ENCODE data around the gene ADORA1.

Gene ADORA1

DNA sequence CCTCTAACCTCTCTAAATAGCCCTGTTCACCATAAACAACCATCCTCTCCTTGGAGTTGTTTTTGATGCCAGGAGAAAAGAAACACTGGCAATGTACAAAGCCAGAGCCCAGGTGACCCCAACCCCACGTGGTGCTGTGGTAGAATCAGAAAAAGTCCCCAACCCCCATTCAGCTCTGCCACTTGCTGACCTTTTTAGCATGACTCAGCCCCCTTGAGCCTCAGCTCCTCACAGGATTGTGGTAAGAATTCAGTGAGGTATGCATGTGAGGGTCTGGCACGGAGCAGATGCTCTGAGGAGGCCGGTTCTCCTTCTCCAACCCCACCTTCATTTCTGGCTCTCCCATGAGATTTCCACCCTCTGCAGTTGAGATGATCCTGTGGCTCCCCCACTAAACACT, 70.1 kb downstream of the ADORA1 start:
- DNase-seq = no peak
- in situ Hi-C loops (cut with MboI; ENCODE audit: low pct_unique_long_range_greater_than_20kb, low sequenced_read_pairs) = no loop called here

DNA sequence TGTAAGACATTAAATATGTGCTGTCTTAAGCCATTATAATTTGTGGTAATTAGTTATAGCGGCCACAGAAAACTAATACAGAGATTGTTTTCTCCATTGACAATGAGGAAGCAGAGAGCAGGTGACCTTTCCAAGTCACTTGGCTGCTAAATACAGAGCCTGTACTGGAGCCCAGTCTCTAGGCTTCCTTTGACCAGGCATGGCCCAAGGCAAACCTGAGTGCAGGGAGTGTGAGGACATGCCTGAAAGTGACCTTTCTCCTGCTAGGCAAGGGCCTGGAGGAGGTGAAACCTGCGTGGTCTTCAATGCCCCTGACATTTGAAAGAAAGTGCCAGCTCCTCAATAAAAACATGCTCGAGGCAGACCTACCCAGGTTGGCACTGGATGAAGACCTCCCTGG, 71.5 kb downstream of the ADORA1 start:
- in situ Hi-C loops (cut with MboI; ENCODE audit: low pct_unique_long_range_greater_than_20kb, low sequenced_read_pairs) = no loop called here
- DNase-seq = no peak

DNA sequence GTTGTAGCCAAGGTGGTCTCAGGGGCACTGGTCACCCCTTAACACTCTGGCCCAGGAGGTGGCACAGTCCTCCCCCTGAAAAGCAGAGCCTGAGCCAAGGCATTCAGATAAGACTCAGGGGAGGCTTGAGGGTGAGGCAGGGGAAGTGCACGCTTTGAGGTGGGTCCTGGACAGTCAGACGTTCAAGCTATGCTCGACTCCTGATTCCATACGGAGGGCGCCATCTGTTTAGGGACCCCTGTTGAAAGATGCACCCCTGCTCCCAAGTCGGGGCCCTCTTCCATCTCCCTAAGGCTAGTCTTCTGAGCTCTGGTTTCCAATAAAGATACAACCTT, 71.9 kb downstream of the ADORA1 start:
- in situ Hi-C loops (cut with MboI; ENCODE audit: low pct_unique_long_range_greater_than_20kb, low sequenced_read_pairs) = no loop called here

DNA sequence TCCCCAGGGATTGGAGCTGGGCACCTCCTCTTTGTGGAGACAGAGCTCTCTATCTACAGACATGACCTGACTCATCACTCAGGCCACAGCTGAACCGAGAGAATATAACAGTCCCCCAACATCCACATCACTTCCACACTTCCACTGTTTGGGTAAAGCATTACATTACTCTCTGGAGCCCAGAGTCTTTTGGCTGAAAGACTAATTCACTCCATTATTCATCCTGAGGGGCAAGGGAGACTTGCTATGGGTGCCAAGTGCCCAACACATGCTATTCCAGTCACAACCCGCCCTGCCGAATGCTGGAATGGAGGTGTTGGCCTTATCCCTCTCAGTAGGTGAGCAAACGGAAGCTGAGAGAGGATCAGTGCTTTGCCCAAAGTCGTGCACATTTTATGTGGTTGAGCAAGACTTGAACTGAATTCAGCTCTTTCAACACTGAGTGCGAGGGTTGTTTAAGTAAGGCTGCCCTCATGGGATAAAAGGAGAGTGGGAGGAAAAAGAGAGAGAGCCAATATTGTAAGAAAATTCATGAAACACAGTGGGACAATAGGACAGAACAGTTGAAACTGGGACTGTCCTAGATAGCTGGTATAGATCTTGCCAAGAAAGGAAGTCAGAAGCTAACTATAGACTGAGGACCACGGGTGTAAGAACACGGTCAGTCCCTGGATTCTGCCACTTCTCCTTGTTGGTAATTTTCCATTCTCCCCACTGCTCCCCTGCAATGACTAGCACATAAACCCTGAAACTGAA, 72.5 kb downstream of the ADORA1 start:
- DNase-seq = no peak
- in situ Hi-C loops (cut with MboI; ENCODE audit: low pct_unique_long_range_greater_than_20kb, low sequenced_read_pairs) = no loop called here

More for the DNA sequence above, 71.9 kb downstream of the ADORA1 start:
- no peak for DNase-seq

DNA sequence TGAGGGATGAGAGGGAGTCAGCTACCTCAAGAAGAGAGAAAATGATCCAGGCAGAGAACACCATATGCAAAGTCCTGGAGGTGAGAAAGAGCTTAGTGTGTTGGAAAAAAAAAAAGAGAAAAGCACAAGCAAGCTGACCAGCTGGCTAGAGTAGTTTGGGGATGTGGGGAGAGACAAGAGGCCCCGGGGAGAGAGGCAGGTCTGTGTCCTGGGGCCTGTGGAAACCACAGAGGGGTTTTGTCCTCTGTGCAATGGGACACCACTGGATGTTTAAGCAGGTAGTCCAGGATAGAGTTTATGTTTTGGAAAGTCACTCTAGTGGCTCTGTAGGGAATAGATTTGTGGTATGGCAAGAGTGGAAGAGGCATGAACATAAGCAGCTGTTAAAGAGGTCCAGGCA, 73.4 kb downstream of the ADORA1 start:
- in situ Hi-C loops (cut with MboI; ENCODE audit: low pct_unique_long_range_greater_than_20kb, low sequenced_read_pairs) = no loop called here
- no peak for DNase-seq

DNA sequence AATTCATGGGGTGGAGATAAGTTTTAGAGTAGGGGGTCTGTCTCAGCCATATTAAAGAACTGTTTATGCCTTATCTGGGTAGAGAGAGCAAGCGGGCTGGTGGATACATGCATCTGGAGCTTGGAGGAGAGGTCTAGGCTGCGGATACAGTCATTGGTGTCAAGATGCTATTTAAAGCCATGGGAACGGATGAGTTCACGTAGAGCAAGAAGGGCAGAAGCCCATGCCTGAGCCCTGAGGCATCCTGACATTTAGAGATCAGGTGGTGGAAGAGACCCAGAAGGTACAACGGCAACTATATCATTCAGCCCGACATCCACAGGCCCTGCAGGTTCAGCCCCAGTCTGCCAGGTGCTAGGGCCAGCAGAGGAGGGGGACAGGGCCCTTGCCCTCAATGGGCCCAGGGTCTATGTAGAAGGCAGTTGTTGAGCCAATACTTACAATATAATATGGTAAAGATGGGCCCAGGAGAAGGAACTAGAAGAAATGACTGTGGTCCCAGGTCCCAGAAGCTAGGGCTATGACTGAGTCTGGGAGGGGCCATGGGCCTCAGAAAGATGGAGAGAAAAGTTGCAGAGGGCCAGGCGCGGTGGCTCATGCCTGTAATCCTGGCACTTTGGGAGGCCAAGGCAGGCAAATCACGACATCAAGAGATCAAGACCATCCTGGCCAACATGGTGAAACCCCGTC, 74.1 kb downstream of the ADORA1 start:
- in situ Hi-C loops (cut with MboI; ENCODE audit: low pct_unique_long_range_greater_than_20kb, low sequenced_read_pairs) = no loop called here
- no peak for DNase-seq

DNA sequence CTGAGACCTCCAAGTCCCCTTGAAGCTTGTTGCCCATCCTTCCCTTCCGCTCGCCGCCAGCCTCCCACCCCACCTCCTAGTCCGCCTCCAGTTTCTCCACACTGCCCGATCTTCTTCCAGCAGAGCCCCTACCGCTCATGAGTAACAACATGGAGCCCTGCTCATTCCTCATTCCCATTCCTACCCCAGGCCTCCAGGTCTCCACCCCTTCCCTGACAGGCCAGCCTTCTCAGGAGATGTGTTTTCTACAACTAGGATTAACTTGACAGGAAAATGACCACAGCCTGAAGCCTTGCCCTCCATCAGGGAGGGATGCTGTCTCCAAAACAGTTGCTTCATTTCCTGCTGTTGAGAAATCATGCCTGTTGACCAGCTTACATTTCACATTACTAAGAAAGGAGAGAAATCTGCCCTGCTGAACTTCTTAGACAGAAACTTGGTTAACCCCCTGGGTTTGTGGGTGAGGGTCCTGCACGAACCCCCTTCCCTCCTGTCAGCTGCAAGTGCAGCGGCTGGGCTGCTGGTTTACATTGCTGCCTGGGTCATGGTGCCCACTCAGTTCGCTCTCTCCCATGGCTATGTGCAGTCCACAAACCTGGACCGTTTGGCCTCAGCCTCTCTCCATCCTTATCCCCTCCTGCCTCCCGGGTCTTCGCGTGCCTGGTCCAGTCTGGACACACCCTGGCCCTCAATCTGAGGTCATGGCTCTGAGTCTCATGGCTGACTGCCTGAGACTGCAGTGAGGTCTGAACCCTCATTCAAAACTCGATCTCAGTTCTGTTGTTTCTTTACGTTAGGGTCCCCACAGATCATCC, 75.1 kb downstream of the ADORA1 start:
- in situ Hi-C loops (cut with MboI; ENCODE audit: low pct_unique_long_range_greater_than_20kb, low sequenced_read_pairs) = no loop called here

DNA sequence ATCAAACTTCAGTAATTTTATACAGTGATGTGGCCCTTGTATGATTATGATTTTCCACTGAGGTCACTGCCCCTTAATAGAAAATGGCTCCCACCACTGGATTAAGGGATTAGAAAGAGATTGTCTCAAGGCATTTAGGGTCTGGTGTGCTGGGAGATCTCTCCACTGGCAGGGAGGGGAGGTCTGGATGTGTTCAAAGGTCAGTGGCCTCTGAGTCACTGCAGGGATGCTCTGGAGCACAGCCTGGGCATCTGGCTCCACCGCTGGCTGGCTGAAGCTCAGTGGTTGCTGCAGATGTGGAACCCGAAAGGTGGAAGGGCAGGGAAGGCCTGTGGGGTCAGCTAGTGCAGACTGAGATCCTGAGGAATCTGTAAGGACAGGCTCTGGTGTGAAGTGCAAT, 77.2 kb downstream of the ADORA1 start:
- no peak for DNase-seq
- in situ Hi-C loops (cut with MboI; ENCODE audit: low pct_unique_long_range_greater_than_20kb, low sequenced_read_pairs) = no loop called here

More for the DNA sequence above, 75.1 kb downstream of the ADORA1 start:
- DNase-seq = no peak

DNA sequence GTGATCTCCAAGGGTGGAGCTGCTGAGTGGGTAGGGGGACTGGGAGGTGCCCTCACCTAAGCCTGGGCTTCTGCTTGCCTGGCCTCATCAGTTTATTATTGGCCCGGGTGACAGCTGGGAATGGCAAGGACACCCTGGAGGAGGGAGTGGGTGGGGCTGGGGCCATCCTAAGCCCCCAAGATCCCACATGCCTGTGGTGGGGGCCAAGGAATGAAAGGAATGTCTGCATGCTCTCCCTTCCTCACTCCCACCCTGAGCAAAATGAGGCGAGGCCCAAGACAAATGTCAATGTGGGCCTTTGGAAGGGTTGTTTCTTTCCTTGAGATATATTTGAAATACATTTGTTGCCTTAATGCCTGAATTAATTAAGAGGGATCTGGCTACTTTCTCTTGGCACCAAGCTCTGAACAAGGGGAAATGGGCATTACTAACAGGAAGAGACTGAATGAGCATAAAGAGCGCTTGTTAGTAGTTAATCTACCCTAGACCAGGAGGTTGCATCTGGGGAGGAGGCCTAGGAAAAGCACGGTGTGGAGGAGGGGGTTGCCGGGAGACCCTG, 78.7 kb downstream of the ADORA1 start:
- DNase-seq = no peak

DNA sequence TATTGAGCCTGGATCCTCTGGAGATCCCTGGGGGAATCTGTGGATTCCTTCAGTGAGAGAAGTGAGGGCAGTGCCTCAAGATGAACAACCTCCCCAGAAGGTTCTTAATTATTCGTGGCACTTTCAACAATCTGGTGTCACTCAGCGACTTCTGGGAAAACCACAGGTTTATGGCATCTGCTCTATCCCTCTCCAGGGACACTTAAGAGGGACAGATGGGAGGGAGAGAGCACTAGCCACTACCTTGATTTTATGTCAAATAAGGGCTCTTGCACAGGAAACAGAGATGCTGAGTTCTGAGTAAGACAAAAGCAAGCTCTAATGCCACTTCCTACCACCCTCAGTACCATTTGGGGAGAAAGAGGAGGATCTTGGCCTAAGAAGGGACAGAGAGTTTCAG, 80.2 kb downstream of the ADORA1 start:
- no peak for DNase-seq
- in situ Hi-C loops (cut with MboI; ENCODE audit: low pct_unique_long_range_greater_than_20kb, low sequenced_read_pairs) = no loop called here

More for the DNA sequence above, 78.7 kb downstream of the ADORA1 start:
- in situ Hi-C loops (cut with MboI; ENCODE audit: low pct_unique_long_range_greater_than_20kb, low sequenced_read_pairs) = no loop called here

DNA sequence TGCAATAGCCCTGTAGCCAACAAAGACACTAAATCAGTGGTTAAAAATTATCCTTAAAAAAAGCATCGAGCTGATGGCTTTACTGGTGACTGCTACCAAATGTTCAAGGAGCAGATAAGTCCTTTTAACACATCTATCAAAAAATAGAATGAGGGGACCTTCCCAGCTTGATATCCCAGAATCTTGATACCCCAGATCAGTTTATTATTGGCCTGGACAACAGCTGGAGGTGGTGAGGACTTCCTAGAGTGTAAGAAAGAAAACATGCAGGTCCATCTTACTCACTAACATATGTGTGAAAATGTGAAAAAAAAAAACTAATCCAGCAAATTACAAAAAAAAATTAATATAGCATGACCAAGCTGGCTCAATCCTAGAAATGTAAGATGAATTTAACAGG, 80.7 kb downstream of the ADORA1 start:
- no peak for DNase-seq
- in situ Hi-C loops (cut with MboI; ENCODE audit: low pct_unique_long_range_greater_than_20kb, low sequenced_read_pairs) = no loop called here

DNA sequence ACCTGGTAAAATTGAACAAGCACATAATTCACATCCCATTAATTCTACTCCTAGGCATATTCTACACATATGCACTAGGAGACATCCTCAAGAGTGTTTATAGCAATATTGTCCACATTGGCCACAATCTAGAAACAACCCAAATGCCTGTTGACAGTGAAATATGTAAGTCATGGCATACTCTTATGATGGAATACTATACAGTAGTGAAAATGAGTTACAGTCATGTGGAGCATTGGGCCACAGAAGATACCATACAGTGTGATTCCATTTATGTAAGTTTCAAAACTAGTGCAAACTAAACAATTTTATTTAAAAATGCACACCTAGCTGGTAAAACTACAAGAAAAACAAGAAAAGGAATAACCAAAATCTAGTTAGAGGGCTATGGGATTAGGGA, 82.8 kb downstream of the ADORA1 start:
- no peak for DNase-seq
- in situ Hi-C loops (cut with MboI; ENCODE audit: low pct_unique_long_range_greater_than_20kb, low sequenced_read_pairs) = no loop called here

DNA sequence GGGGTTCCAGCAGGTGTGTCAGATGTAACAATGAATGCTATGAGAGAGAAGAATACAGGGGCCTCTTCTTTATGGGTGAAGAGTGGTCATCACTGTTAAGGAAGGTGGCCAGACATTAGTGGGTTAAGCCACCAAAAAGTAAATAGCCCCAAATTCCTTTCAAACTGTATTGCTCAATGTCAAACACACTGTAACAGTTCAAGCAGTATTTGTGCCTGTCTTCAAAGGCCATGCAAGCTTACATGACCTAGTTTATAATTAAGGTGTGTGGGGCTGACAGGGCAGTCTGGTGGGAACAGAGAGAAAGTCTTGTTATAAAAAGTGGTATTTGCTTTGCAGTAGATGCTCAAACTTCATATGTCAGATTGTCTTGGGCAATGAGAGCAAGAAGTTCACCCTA, 83.5 kb downstream of the ADORA1 start:
- in situ Hi-C loops (cut with MboI; ENCODE audit: low pct_unique_long_range_greater_than_20kb, low sequenced_read_pairs) = no loop called here
- DNase-seq = no peak

DNA sequence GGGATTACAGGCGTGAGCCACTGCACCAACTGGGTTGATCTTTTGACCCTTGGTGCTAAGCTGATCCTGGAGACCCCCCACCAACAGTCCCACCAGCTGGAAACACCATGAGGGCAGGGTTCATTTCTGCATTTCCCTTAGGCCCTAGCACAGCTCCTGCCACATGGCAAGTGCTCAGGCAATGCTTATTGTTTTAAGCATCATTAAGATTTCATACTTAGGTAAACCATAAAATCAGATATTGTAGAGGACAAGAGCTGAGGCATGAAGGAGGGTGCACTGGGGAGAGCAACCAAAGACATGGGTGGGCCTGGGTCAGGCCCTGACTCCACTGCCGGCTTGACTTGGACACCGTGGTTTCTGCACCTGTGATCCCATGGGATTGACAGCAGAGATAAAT, 84.3 kb downstream of the ADORA1 start:
- no peak for DNase-seq
- in situ Hi-C loops (cut with MboI; ENCODE audit: low pct_unique_long_range_greater_than_20kb, low sequenced_read_pairs) = no loop called here

DNA sequence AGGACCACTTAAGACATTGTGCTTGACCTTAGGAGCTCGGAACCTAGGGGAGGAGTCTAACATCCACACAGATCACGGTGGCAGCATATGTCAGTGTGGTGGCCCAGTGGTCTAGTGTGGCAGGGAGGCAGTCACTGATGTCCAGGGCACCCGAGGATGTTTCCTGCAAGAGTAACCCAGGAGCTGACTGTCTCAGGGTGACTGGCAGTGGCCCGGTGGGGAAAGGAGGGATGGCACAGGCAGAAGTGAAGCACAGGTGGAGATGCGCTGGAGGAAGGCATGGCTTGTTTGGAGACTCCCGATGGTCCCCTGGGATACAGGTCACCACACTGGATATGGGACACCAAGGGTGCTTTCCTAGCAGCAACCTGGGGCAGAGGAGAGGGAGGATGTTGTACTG, 85.6 kb downstream of the ADORA1 start:
- in situ Hi-C loops (cut with MboI; ENCODE audit: low pct_unique_long_range_greater_than_20kb, low sequenced_read_pairs) = no loop called here
- DNase-seq = no peak

DNA sequence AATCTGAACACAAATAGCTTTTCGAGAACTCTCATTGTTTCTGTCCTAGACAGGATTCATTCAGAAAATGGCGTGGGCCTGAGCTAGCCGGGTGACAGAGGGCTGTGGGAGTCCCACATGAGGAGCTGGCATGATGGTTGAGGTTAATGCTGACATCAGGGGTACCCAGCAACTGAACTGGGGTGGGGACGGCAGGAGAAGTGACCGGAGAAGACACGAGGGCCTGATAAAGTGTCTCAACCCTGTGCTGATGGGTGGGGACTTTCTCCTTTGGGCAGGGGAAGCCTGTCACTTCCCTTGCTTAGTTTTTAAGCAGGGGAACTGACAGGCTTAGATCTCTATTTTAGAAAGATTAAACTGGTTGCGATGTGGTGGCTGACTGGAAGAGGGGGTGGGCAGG, 87.3 kb downstream of the ADORA1 start:
- in situ Hi-C loops (cut with MboI; ENCODE audit: low pct_unique_long_range_greater_than_20kb, low sequenced_read_pairs) = no loop called here
- DNase-seq = no peak

DNA sequence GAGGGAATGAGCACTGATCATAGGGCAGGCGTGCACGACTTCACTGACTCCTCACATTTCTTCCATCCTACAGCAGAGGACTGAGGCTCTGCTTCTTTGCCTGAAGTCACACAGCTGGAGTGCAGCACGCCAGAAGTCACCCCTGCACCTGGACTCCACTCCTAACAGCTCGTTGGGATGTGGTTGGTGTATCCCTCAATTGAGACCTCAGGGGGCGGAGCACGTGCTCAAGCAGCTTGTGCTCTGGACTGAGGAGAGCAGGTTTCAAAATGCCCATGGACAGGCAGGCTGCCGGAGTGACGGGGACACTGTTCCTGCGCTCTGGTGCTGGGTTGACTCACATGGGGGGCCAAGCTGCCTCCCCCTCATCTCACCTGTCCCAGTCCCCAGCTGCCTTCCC, 88.0 kb downstream of the ADORA1 start:
- in situ Hi-C loops (cut with MboI; ENCODE audit: low pct_unique_long_range_greater_than_20kb, low sequenced_read_pairs) = no loop called here
- no peak for DNase-seq

DNA sequence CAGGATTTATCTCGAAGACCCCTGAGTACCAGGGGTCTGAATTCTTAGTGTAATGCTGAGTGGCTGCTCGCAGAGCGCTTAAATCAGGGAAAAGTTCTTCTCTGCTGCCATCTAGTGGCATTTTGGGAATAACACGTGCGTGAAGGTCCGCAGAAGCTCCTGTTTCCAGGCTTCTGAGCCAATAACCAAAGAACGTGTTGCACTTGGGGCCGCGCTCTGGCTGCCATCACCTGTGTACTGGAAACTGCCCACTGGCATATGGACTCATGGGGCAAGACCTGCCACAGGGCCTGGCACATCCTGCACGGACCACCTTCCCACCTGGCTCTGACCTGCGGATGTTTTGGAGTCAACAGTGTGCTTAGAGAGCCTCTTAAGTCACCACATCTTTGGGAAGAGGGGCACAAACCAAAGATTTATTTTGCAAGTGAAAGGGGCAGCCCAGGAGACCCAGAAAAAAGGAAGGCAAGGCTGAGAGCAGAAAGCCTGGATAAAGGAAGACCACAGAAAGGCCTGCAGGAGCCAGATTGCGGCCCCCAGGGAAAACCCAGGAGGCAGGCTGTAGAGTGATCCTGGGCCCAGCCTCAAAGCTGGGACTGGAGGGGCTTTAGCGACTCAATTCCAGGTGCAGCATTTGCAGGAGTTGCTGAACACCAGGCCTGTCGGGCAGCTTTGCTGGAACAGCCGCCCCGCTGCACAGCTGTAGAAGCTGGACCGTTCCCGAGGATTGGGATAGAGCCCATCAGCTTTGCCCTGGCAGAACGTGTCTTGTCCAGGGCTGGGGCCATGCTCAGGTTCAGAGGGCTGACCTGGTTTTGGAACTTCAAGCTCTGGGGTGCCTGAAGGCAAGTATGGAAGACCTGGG, 89.0 kb downstream of the ADORA1 start:
- peak; percentile 77 for DNase-seq
- in situ Hi-C loops (cut with MboI; ENCODE audit: low pct_unique_long_range_greater_than_20kb, low sequenced_read_pairs) = no loop called here
